NCI-H345 treated with DMSO at 0.1 percent for 48 hours (cell line): ENCODE data around the gene DOCK8.
"Not testable (repeated sequence)": the region's sequence is repeated elsewhere in the genome, so short reads cannot be mapped to it uniquely, and the experiment has no call there.

Experiments used
- DNase-seq: peaks from one replicate; lab custom pipeline; 2025; ENCODE audit not compliant: unreplicated experiment; lab: John Stamatoyannopoulos, UW

The DOCK8 gene

GRCh38 chr9:405341-405740 lies 190.7 kb downstream of the DOCK8 start:
- DNase-seq = no peak

- no peak for DNase-seq
These were observed 192.4 kb downstream of the DOCK8 start for GRCh38 chr9:406886-407654.

DNA sequence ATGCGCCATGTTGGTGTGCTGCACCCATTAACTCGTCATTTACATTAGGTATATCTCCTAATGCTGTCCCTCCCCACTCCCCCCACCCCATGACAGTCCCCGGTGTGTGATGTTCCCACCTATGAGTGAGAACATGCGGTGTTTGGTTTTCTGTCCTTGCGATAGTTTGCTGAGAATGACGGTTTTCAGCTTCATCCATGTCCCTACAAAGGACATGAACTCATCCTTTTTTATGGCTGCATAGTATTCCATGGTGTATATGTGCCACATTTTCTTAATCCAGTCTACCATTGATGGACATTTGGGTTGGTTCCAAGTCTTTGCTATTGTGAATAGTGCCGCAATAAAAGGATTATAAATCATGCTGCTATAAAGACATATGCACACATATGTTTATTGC lies 195.0 kb downstream of the DOCK8 start:
- not testable (repeated sequence) for DNase-seq

- no peak for DNase-seq
These were observed 199.9 kb downstream of the DOCK8 start for GRCh38 chr9:414595-414994.

DNA sequence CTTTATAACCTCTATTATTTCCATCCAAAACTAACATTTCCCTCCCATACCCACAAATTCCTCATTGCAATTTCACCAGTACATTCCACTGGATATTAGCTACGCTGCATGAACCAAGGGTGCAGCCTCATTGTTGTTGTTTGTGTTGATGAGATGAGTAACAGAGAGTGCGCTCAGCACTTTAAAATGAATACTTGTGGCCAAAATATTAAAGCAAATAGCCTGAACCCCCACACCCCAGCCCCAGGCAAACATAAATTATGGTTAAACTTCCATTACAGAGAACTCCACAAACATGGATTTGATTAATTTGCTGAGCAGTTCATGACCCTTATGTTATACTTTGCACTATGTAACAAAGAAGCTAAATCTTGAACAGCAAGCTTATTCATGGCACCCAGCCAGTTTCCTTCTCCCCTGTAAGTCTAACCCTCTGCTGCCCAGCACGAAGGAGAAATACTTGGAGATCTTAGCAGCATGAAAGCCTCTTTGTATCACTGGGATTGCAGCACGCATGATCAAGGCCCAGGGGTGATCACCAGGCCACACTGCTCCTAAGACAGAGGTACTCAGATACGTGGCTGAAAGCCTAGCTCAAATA lies 205.0 kb downstream of the DOCK8 start:
- no peak for DNase-seq

- no peak for DNase-seq
These were observed 207.2 kb downstream of the DOCK8 start for GRCh38 chr9:421896-422295.

- no peak for DNase-seq
These were observed 211.6 kb downstream of the DOCK8 start for GRCh38 chr9:426264-426663.

DNA sequence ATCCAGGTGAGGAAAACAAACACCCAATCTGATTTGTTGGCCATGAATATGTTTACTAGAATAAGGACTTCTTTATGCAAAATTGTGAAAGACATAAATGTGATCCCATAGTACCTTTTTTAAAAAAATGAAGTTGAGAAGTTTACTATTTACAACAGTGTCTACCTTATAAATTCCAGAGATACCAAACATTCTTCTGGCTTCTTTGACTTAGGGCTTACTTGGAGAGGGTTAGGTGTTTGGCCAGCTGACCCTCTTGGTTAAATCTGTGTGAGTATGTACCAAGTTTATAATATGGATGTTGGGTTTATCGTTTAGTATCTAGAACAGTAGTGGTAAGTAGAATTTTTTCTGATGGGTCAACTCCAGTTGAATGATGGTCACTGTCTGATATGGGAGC lies 212.3 kb downstream of the DOCK8 start:
- no peak for DNase-seq

DNA sequence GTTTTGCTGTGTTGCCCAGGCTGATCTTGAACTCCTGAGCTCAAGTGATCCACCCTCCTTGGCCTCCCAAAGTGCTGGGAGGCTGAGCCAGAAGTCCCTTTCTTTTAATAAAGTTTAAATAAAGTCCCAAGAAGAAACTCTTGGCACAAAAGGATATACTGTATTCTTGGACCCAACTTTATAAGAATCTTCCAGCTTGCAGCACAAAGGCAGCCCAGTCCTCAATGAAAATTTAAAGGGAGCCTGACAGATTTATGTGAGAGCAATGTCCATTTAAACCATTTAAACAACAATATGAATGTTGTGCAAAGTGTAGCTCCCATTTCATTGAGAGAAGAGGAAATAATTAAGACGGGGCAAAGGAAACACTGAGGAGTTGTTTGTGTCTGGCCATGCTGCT lies 217.0 kb downstream of the DOCK8 start:
- DNase-seq = no peak

- DNase-seq = no peak
These were observed 221.8 kb downstream of the DOCK8 start for GRCh38 chr9:436482-436881.

- no peak for DNase-seq
These were observed 222.4 kb downstream of the DOCK8 start for GRCh38 chr9:437066-437465.

- DNase-seq = no peak
These were observed 222.9 kb downstream of the DOCK8 start for GRCh38 chr9:437574-438001.

DNA sequence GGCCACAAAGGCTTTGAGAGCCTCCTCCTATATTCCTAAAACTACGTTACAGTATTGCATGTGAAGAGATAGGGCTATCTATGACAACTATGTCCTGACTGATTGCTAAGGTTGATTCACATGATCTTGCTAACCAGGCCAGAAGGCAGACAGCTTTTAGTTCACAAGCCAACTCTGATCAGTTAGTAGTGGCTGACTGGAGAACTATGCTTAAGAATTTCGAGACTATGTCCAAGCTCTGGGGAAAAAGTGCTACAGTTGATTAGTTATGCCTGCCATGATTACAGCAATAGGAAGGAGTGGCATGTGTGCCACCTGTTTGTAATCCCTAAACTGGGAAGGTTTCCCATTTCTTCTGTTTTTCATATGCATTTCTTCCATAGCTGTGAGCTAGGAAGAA lies 223.4 kb downstream of the DOCK8 start:
- no peak for DNase-seq

DNA sequence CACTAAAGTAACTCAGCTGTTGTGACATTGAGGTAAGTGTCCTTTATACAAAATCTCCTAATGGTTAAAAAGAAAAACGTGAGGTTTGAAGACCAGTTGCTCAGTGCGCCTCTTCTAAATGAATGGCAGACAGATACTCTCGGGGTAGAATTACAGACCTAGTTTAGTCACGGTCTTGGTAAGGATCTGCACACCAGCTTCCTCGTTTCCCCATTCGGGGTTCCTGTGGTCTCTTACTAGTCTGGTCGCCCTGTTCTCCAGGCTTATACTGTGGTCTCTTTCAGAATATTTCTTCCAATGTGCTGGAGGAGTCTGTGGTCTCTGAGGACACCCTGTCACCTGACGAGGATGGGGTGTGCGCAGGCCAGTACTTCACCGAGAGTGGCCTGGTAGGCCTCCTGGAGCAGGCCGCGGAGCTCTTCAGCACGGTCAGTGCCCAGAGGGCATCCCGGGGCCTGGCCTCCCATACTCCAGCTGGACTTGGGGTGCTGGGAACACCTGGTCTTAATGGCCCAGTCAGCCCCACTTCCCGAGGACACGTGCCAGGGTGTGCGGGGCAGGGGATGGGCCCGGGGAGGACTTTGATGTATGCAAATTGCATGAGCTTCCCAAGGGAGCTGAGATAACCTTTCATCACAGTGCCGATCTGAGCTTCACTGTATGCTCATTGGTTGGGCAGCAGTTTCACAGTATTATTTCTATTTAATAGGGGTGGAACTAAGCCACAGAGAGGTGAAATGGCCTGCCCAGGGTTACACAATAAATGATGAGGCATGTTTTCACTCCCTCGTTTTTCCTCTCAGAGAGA lies 224.5 kb downstream of the DOCK8 start:
- DNase-seq = no peak

DNA sequence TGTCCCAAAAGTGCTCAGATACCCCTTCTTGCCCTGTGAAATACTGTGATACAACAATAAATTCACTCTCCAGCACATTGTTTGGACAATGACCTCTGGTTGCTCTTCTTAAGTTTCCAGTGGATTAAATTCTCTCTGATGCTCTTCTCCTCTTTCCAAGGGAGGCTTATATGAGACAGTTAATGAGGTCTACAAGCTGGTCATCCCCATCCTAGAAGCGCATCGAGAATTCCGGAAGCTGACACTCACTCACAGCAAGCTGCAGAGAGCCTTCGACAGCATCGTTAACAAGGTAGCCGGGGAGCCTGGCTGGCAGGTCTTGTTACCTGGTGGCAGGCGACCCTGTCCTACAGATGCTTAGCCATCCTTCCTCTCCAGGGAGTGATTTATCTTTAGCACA lies 226.5 kb downstream of the DOCK8 start:
- DNase-seq = no peak

- no peak for DNase-seq
These were observed 229.9 kb downstream of the DOCK8 start for GRCh38 chr9:444528-444927.

- no peak for DNase-seq
These were observed 230.4 kb downstream of the DOCK8 start for GRCh38 chr9:445033-445432.

- DNase-seq = no peak
These were observed 231.5 kb downstream of the DOCK8 start for GRCh38 chr9:446074-446699.

DNA sequence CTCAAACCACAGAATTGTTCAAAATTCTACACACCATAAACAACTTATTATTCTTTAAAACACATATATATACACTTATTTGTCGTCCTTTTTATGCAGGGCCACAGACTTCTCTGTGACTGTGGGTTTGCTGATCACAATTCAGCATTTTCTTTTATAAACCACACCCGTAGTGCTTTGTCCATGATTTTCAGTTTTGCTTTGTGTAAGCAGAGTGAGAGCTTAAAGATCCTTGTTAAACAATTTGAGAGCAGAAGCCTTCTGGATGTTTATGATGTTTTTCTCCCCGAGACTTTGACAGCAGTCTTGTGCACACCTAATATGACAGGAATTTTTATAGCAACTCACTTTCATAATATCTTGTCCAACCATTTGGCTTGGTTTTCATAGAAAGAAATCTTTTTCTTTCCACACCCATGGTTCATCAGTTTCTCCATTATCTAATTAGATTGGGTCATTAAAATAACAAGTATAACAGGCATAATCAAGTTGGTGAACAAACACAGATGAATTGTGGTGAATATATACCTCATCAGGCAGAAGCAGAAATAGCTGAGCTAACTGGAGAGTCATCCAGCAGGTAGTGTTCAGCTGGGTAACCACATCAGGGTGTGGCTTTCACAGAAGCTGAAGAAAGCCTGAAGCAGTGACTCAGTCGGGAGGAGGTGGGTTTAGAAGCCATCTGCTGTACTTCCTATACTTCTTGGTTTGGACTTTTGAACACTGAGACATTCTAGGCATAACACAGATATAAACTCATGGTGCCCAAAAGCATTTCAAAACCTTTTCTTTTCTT lies 232.8 kb downstream of the DOCK8 start:
- no peak for DNase-seq

DNA sequence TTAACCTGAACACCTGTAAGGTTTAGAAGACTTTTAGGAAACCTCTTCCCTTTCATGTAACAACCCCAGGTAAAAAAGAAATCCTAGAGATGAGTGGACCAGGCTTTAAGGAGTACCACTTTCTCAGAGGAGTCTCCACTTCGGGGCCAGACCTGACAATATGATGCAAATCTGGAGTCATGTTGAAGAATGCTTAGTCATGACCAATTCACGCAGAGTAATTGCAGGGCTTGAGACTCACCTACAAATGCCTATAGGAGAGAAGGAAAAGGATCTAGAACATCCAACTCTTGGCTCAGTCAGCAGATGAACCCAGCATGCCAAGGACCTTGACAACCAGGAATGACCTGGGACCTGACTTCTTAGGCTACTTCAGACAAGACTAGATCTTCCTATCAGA lies 235.4 kb downstream of the DOCK8 start:
- DNase-seq = no peak

DNA sequence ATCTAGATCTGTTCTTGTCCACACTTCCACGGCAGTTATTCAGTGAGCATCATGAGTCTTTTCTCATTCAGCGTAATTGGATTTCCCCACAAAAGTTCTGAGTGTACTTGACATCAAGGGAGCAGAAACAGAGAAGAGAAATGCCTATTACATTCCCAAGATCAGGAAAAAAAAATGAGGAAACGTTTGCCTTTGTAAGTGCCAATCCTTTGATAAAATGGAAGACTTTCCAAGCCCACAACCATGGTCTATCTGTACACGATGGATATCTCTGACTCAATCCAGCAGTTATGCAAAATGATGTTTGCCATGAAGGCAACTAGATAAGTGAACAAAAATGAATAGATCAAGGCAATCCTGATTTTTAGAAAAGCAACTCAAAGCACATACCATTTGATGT lies 235.9 kb downstream of the DOCK8 start:
- DNase-seq = no peak
